Cerebellar cortex (tissue), 1 donor: ENCODE results near the gene WNT7B.

Source experiments
- DNase-seq: peaks from one replicate; pipeline ENCODE4 v3.0.0-alpha.2; 2015; ENCODE audit warnings: low spot score

The WNT7B gene

DNA sequence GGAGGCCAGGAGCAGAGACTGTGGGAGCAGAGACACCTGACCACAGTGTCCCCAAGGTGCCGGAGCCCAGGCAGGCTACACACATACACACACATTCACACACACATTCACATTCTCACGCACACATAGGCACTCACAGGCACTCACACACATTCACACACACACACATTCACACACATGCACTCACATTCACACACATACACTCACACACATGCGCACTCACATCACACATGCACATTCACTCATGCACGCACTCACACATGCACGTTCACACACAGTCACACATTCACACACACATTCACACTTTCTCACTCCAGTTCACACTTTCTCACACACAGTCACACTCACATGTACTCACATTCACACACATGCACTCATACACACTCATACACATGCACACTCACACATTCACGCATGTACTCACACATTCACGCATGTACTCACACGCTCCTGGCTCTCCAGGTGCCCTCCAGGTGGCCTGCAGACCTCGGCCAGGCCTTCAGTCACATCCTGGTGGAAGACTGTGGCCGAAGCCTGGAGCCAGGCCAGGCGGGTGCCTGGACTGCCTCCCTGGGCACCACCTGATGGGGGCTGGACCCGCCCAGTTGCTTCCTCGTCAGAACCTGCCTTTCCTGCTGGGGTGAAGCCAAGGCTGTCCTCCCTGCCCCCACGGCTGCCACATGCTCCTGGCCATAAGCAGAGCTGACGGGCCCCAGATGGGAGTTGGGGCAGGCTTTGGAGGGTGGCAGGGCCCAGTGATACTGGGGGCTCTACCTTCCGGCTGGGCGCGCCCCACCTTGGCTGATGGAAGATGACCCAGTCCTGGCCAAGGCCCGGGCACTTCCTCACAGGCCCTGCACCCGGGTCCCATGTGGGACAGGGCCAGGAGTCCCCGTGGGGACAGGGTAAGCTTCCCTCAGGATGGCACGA lies 89.5 kb downstream of the WNT7B start:
- DNase-seq, result no peak

- DNase-seq, result no peak
These were observed 90.4 kb downstream of the WNT7B start for GRCh38 chr22:45886540-45886939.

DNA sequence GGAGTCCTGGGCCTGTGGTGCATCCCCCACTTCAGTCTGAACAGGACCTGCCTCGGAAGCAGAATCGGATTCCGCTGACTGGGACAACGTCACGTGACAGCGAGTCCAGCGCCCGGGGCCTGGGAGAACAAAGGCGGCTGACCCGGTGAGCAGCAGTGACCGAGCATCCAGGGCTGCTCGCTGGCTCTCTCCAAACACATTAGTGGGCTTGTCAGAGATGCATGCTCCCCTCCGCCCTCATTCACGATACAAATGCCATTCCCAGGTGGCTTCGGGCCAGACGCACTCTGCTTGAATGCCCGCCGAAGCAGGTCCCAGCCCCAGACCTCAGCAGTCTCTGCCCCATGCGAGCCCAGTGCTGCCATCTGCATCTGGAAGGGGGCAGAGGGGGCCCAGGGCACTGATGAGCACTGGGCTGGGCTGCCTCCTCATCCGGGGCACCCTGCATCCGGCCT lies 91.0 kb downstream of the WNT7B start:
- DNase-seq, result no peak

- DNase-seq, result no peak
These were observed 91.7 kb downstream of the WNT7B start for GRCh38 chr22:45885171-45885840.

DNA sequence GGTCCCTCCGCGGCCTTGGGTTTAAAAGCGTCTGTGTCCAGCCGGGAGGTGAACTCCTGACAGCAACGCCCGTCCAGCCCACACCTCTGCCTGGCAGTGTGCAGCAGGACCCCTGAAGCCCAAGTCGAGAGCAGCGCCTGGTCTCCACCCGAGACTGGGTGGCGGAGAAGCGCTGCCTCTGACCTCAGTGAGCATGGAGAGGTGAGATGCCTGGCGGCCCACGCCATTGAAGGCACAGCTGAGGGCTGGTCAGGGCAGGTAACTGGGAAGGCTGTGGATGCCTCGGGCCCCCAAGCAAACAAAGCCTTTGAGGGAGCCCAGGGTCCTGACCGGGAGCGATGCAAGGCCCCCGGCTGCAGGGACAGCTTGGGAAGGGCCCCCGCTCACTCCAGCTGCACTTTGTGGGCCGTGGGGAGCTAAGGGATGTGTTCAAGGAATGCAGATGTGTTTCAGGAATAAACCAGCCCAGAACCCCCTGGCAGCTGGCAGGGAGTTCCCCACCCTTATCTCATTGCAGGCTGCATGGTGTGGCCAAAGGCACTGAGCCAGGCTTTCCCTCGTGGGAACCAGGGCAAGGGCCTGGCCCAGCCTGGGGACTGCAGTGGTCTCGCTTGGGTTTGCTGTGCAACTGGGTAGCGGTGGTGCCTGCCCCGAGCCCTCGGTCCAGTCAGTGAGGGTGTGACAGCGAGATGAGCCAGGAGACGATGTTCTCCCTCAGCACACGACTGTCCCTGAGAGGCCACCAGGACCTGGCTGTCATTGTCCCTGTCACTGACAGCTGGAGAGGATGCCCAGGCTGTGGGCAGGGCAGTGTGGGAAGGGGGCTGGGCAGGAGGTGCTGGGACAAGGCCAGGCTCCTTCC lies 92.5 kb downstream of the WNT7B start:
- no peak for DNase-seq

- DNase-seq, result no peak
These were observed 93.2 kb downstream of the WNT7B start for GRCh38 chr22:45883811-45884170.

GRCh38 chr22:45882881-45883810 lies 93.8 kb downstream of the WNT7B start:
- no peak for DNase-seq

GRCh38 chr22:45881524-45881875 lies 95.5 kb downstream of the WNT7B start:
- no peak for DNase-seq

DNA sequence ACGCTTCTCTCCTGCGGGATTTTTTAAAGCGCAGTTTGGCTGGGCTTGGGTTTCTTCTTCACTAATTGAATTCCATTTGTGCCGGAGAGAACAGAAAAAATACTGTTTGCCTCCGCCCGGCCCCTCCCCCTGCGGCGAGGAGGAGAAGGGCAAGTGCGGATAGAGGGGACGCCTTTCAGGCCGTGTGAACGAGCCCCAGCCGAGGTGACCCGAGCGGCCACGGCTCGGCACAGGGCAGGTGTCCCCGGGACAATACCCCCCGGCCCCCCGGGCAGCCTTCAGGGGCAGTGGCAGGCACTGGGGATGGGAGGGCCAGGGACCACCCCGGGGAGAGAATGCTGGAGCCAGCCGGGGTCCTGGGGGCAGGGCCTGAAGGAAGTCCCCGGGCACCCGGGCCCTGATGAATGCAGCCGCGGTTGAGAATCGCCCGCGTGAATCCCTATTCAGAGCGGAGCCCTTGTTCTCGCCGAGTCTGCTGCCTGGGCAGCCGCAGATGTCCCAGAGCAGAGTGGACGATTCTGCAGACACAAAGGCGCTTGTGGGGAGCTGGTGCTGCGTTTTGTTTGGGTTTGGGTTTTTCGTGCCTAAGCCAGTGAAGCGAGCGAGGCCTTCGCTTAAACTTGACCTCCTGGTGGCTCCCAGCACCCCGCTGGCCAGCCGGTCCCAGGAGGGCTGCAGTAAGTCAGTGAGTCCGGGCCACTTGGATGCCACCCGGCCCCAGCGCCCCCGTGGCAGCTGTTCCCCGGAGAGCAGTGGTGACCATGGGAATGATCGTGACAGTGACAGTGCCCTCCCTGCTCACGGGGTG lies 96.0 kb downstream of the WNT7B start:
- no peak for DNase-seq

GRCh38 chr22:45880091-45880715 lies 96.8 kb downstream of the WNT7B start:
- no peak for DNase-seq

GRCh38 chr22:45879552-45879949 lies 97.4 kb downstream of the WNT7B start:
- no peak for DNase-seq

DNA sequence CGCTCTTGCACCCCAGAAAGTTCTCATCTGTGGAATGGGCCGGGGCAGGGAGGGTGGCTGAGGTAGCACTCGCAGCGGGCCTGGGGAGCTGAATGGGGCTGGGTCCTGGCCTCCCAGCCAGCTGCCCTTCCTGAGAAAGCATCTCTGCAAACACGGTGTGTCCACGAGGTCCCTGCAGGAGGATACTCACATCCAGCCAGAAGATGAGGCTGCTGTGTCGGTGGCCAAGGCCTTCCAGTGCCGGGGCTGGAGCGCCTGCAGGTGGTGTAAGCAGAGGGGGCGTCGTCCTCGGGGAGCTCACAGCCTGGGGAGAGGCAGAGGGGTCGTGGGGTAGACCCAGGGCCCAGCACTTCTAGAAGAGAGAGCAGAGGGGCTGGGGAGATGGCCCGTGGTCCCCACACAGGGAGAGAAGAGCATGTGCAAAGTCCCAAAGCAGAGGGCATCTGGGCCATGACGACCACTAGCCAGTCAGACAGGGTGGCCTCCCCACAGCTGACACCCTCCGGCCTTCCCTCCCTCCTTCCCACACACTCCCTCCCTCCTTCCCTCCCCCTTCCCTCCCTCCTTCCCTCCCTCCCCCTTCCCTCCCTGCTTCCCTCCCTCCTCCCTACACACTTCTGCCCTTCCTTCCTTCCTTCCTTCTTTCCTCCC lies 97.9 kb downstream of the WNT7B start:
- DNase-seq, result no peak

DNA sequence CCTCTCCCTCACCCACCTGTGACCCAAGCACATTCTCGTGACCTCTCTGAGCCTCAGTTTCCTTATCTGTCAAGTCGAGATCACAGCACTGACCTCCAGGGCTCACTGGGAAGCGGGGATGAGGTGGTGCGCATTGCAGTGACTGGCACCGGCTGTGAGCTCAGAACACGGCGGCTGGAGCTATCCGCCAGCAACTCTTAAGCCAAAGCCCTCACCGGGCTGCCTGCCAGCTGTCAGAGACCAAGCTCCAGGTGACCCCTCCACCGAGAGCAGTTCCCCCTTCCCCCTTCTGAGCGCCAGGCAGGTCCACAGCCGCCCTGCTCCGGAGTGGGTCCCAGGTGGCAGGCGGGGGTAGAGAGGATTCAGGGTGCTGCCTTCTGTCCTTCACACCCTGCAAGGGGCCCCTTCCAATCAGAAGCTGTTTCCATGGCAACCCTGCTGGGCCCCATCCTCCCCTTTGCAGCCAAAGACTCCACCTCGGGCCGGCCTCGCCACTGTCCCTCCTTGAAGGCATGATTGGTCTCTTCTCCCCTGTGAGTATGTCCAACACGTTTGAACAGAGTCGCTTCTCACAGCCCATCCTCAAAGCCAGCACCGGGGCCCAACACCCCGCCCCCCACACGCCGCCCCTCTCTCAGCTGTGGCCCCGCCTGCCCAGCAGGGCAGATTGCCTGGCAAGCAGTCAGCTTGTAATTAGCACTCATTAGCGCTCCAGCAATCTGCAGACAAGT lies 98.7 kb downstream of the WNT7B start:
- DNase-seq, result peak; percentile 19

DNA sequence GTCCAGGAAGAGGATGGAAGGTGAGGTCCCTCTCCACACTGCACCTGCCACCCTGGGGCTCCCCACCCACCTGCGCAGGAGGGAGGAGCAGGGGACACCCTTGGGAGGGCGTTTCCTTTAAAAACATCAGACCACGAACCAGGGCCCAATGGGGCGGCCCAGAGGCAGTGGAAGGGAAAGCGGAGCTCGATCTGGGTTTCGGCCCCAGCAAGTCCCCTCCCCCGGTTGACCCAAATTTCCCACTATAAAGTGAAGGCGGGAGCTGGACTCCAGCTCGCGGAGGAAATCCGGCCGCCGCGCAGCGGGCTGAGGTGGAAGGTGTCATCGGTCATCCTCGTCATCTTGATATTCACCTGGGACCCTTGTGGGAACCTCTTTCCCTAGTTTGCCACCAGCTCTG lies 99.3 kb downstream of the WNT7B start:
- no peak for DNase-seq

- DNase-seq, result no peak
These were observed 100.0 kb downstream of the WNT7B start for GRCh38 chr22:45877036-45877380.

DNA sequence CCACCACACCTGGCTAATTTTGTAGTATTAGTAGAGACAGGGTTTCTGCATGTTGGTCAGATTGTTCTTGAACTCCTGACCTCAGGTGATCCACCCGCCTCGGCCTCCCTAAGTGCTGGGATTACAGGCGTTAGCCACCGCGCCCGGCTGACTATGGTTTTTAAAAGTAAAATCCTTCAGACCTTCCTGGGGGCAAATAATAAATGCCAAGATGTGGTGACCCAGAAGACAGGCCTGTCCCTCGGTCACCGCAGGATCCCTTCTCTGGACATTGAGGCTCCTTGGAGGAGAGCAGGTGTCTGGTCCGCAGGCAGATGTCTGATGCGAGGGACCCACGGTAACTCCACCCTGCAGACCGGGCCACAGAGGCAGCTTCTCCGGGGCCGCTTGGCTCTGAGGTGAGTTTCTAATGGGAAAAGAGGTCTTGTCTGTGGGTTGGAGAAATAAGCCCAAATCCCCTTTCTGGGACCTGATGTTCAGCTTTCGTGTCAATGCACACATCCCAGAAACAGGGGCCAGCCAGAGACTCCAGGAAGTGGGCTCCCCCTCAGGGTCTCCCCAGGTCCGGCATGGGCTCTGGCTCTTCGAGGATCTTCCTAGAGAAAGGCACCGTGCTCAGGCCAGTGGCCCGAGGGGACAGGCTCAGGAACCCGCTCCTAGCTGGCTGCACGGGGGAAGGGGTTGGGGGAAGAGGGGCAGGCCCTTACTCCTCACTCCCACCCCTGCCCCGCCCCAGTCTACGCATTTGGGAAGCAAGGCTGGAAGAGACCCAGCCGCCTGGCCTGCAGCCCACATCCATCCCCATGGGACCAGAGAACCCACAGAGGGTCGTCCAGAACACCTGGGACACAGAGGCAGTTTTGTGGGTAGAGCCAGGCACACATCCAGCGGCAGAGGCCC lies 100.6 kb downstream of the WNT7B start:
- no peak for DNase-seq

- DNase-seq, result no peak
These were observed 104.2 kb downstream of the WNT7B start for GRCh38 chr22:45872659-45873263.
